ENCODE results near the gene CYP21A2. TPM values are rescaled to one million over a fixed set of nuclear protein-coding genes. Genes with fewer than 3 reads are reported as not detected.

The CYP21A2 gene
- 0.09 TPM in 1 of 5 replicates, not detected in the others for total RNA-seq (2022; extraction: Qiagen RNA extraction)

GRCh38 chr6:32037598-32038524 lies at the start of gene CYP21A2:
Gene CYP21A2, plus strand, starts transcription at chr6:32038415. Its CDS starts 8 bp downstream, at chr6:32038423.

DNA sequence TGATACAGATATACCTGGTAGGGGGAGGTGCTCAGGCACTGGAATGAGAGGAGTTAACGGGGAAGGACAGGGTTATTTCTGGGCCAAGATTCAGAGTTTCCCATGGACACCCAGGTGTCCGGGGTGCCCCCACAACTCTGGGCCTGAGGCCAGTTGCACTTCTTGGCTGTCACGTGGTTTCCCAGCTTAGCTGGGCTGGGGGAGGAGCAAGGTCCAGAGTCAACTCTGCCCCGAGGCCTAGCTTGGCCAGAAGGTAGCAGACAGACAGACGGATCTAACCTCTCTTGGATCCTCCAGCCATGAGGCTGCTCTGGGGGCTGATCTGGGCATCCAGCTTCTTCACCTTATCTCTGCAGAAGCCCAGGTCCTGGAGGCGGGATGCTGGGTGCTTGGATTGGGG lies 23.7 kb upstream of the CYP21A2 start, which contains the start of gene C4B:
C4B (plus strand) TSS at position 249 of the 400 bp plus-strand sequence; CDS start at position 300, 51 bp downstream.

Other genes with a start within 250 kb of the CYP21A2 start
- 39.7 to 58.5 TPM (median 57.1 TPM) in 5 replicates for gene VARS1, start 242.7 kb upstream of the CYP21A2 start, total RNA-seq (2022; extraction: Qiagen RNA extraction)
- gene LSM2, start 231.4 kb upstream of the CYP21A2 start, total RNA-seq (2022; extraction: Qiagen RNA extraction), result 47.5 to 56.4 TPM (median 52.4 TPM) in 5 replicates
- gene HSPA1L, start 223.1 kb upstream of the CYP21A2 start, total RNA-seq (2022; extraction: Qiagen RNA extraction), result 1.1 to 1.8 TPM (median 1.7 TPM) in 5 replicates
- gene HSPA1A, start 222.9 kb upstream of the CYP21A2 start, total RNA-seq (2022; extraction: Qiagen RNA extraction), result 104 to 243 TPM (median 196 TPM) in 5 replicates
- 73.0 to 177 TPM (median 144 TPM) in 5 replicates for gene HSPA1B, start 210.7 kb upstream of the CYP21A2 start, total RNA-seq (2022; extraction: Qiagen RNA extraction)
- 22.0 to 34.1 TPM (median 28.7 TPM) in 5 replicates for gene NEU1, start 175.6 kb upstream of the CYP21A2 start, total RNA-seq (2022; extraction: Qiagen RNA extraction)
- gene SLC44A4, start 159.4 kb upstream of the CYP21A2 start, total RNA-seq (2022; extraction: Qiagen RNA extraction), result 0.04 to 0.06 TPM in 2 of 5 replicates, not detected in the others
- gene EHMT2, start 140.7 kb upstream of the CYP21A2 start, total RNA-seq (2022; extraction: Qiagen RNA extraction), result 18.2 to 30.9 TPM (median 28.3 TPM) in 5 replicates
- gene ZBTB12, start 136.3 kb upstream of the CYP21A2 start, total RNA-seq (2022; extraction: Qiagen RNA extraction), result 2.9 to 4.4 TPM (median 3.9 TPM) in 5 replicates
- 0.27 to 0.40 TPM (median 0.30 TPM) in 5 replicates for gene C2, start 110.7 kb upstream of the CYP21A2 start, total RNA-seq (2022; extraction: Qiagen RNA extraction)
- 1.4 to 2.1 TPM (median 1.6 TPM) in 5 replicates for gene CFB, start 92.3 kb upstream of the CYP21A2 start, total RNA-seq (2022; extraction: Qiagen RNA extraction)
- gene NELFE, start 79.4 kb upstream of the CYP21A2 start, total RNA-seq (2022; extraction: Qiagen RNA extraction), result 81.5 to 99.5 TPM (median 85.1 TPM) in 5 replicates
- gene SKIC2, start 79.2 kb upstream of the CYP21A2 start, total RNA-seq (2022; extraction: Qiagen RNA extraction), result 17.5 to 26.7 TPM (median 23.7 TPM) in 5 replicates
- 10.3 to 12.9 TPM (median 12.5 TPM) in 5 replicates for gene DXO, start 66.3 kb upstream of the CYP21A2 start, total RNA-seq (2022; extraction: Qiagen RNA extraction)
- gene C4A, start 56.4 kb upstream of the CYP21A2 start, total RNA-seq (2022; extraction: Qiagen RNA extraction), result 0.63 to 1.2 TPM (median 0.89 TPM) in 5 replicates
- 0.47 to 0.90 TPM (median 0.64 TPM) in 5 replicates for gene C4B, start 23.6 kb upstream of the CYP21A2 start, total RNA-seq (2022; extraction: Qiagen RNA extraction)
- gene TNXB, start 70.9 kb downstream of the CYP21A2 start, total RNA-seq (2022; extraction: Qiagen RNA extraction), result 0.33 to 0.85 TPM (median 0.53 TPM) in 5 replicates
- 23.7 to 36.6 TPM (median 35.8 TPM) in 5 replicates for gene ATF6B, start 89.8 kb downstream of the CYP21A2 start, total RNA-seq (2022; extraction: Qiagen RNA extraction)
- gene FKBPL, start 91.9 kb downstream of the CYP21A2 start, total RNA-seq (2022; extraction: Qiagen RNA extraction), result 6.5 to 7.7 TPM (median 6.9 TPM) in 5 replicates
- 0.35 to 1.1 TPM (median 0.68 TPM) in 5 replicates for gene PRRT1, start 113.5 kb downstream of the CYP21A2 start, total RNA-seq (2022; extraction: Qiagen RNA extraction)
- 7.1 to 9.4 TPM (median 9.0 TPM) in 5 replicates for gene PPT2, start 115.7 kb downstream of the CYP21A2 start, total RNA-seq (2022; extraction: Qiagen RNA extraction)
- 0.70 to 2.2 TPM (median 1.5 TPM) in 5 replicates for gene EGFL8, start 126.2 kb downstream of the CYP21A2 start, total RNA-seq (2022; extraction: Qiagen RNA extraction)
- gene AGPAT1, start 137.7 kb downstream of the CYP21A2 start, total RNA-seq (2022; extraction: Qiagen RNA extraction), result 32.1 to 44.9 TPM (median 44.4 TPM) in 5 replicates
- gene RNF5, start 140.0 kb downstream of the CYP21A2 start, total RNA-seq (2022; extraction: Qiagen RNA extraction), result 32.0 to 43.1 TPM (median 40.9 TPM) in 5 replicates
- gene AGER, start 145.8 kb downstream of the CYP21A2 start, total RNA-seq (2022; extraction: Qiagen RNA extraction), result 0.47 to 1.8 TPM (median 1.4 TPM) in 5 replicates
- 13.5 to 18.9 TPM (median 17.2 TPM) in 5 replicates for gene PBX2, start 151.8 kb downstream of the CYP21A2 start, total RNA-seq (2022; extraction: Qiagen RNA extraction)
- 0.26 to 0.48 TPM (median 0.36 TPM) in 5 replicates for gene GPSM3, start 154.2 kb downstream of the CYP21A2 start, total RNA-seq (2022; extraction: Qiagen RNA extraction)
- 0.59 to 0.98 TPM (median 0.75 TPM) in 5 replicates for gene NOTCH4, start 185.7 kb downstream of the CYP21A2 start, total RNA-seq (2022; extraction: Qiagen RNA extraction)

All from A549 treated with dexamethasone at 1 μM for 4 hours (cell line).